IPS-NIHi7 (cell line): Measurements from ENCODE around the gene ITGB4.

Experiments
- DNase-seq: peaks from one replicate; pipeline ENCODE4 v3.0.0; 2012; ENCODE audit warnings: mixed read lengths; ENCODE audit errors: extremely low spot score

The ITGB4 gene

DNA sequence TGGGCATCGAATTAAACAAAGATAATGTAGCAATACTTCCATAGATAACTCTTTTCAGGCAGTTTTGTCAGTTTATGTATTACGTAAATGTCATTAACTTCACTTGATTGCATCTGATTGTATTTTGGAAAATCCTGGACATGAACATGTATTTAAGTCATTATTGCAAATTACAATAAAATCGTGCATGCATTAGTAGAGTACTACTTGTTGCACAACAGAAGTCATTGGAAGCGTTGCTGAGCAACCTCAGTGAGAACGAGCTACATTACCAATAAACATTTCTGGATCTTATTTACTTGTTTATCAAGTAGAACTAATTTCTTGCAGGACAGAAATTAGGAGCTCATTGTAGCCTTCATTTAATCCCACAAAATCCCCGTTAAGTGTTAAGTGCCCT lies 70.0 kb downstream of the ITGB4 start:
- DNase-seq = no peak

- DNase-seq = no peak
Measured at GRCh38 chr17:75793460-75793859, 72.2 kb downstream of the ITGB4 start.

DNA sequence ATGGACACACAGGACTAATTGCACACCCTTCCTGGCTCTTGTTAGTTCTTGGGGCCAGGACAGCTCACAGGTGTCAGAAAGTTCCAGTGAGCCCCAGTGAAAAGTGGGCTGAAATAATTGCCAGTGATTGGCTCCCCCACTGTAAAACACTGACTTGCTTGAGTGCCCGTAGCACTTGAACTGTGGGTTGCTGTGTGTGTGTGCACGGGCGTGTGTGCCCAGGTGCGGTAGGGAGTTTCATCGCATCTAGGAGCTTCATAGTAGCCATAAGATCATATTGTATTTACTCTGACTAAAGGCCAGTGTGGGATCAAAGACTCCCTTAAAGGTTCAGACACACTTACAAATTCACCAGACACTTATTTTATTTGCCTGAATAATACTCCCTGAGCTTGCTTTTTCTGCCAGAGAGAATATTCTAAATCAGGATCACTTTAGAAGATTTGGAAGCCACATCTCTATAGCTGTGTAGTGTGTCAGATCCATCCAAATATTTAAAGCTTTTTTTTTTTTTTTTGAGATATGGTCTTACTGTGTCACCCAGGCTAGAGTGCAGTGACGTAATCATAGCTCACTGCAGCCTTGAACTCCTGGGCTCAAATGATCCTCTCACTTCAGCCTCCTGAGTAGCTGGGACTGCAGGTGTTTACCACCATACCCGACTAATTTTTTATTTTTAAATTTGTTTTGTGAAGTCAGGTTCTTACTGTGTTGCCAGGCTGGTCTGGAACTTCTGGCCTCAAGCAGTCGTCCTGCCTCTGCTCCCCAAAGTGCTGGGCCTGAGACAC lies 74.8 kb downstream of the ITGB4 start:
- DNase-seq = no peak

DNA sequence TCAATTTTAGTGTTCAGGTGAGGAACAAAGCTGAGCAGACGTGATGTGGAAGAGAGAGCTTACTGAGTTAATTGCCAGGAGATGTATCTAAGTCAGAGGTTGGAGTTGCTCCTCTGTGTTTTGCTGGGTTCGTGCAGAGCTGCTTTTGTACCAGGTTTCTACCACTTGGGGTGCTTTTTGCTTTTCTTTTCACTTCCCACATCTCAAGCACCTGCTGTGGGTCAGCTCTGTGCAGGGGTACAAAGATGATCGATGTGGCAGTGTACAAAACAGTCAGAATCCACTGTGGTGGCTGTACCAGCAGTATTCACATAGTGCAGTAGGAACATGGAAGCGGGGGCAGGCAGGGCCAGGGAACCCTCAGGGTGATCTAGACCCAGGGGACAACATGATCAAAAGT lies 78.1 kb downstream of the ITGB4 start:
- no peak for DNase-seq

GRCh38 chr17:75803883-75804282 lies 82.6 kb downstream of the ITGB4 start:
- DNase-seq = no peak

- no peak for DNase-seq
Measured at GRCh38 chr17:75806822-75807500, 85.7 kb downstream of the ITGB4 start.
